AML-193 (cell line): ENCODE data around the gene ATP6V0C.
A peak's percentile ranks its signal among the peaks of the same experiment; 100 is the strongest.
"Not testable (repeated sequence)": the region's sequence is repeated elsewhere in the genome, so short reads cannot be mapped to it uniquely, and the experiment has no call there.

Experiments
- DNase-seq, 2 experiments: peaks; one replicate each; lab custom pipeline; 2025; lab: John Stamatoyannopoulos, UW

ATP6V0C gene

GRCh38 chr16:2527784-2528100 is 14.0 kb downstream of the ATP6V0C start:
- no peak for DNase-seq

GRCh38 chr16:2528161-2529060 is 14.7 kb downstream of the ATP6V0C start:
- DNase-seq = no peak

GRCh38 chr16:2529061-2529931 is 15.5 kb downstream of the ATP6V0C start:
- DNase-seq = no peak

GRCh38 chr16:2529961-2530628 is 16.3 kb downstream of the ATP6V0C start:
- DNase-seq = no peak

- no peak for DNase-seq
Measured at GRCh38 chr16:2530629-2531318, 17.0 kb downstream of the ATP6V0C start.

- DNase-seq = no peak
Measured at GRCh38 chr16:2531371-2531695, 17.6 kb downstream of the ATP6V0C start, which contains the start of gene CEMP1. CEMP1 (minus strand) TSS chr16:2531408; CDS start chr16:2531073, 335 bp downstream.

GRCh38 chr16:2531696-2532493 is 18.1 kb downstream of the ATP6V0C start:
- peak; percentile 90 to 94 for DNase-seq

- DNase-seq = peak; percentile 24 to 30
Measured at GRCh38 chr16:2532494-2533141, 18.9 kb downstream of the ATP6V0C start.

GRCh38 chr16:2533142-2533755 is 19.5 kb downstream of the ATP6V0C start:
- DNase-seq = not testable (repeated sequence)

GRCh38 chr16:2533912-2534311 is 20.2 kb downstream of the ATP6V0C start:
- DNase-seq = no peak

GRCh38 chr16:2534335-2534734 is 20.6 kb downstream of the ATP6V0C start:
- DNase-seq = not testable (repeated sequence)

GRCh38 chr16:2535625-2536013 is 21.9 kb downstream of the ATP6V0C start:
- no peak for DNase-seq

- peak; percentile 82 to 86 for DNase-seq
Measured at GRCh38 chr16:2537451-2538379, 24.0 kb downstream of the ATP6V0C start, which contains the start of gene PDPK1. PDPK1 (plus strand) TSS chr16:2538021; CDS start chr16:2538113, 92 bp downstream.

GRCh38 chr16:2539192-2539844 is 25.6 kb downstream of the ATP6V0C start:
- not testable (repeated sequence) for DNase-seq

GRCh38 chr16:2539845-2540458 is 26.2 kb downstream of the ATP6V0C start:
- peak in 1 of 2 experiments; percentile 4 for DNase-seq

- DNase-seq = peak; percentile 41 to 65
Measured at GRCh38 chr16:2540912-2541311, 27.2 kb downstream of the ATP6V0C start.

- DNase-seq = not testable (repeated sequence)
Measured at GRCh38 chr16:2541409-2541808, 27.7 kb downstream of the ATP6V0C start.

GRCh38 chr16:2543771-2544170 is 30.0 kb downstream of the ATP6V0C start:
- not testable (repeated sequence) for DNase-seq
